A673 (cell line): ENCODE results near the gene DCHS1. TPM values are rescaled to one million over a fixed set of nuclear protein-coding genes. Genes with fewer than 3 reads are reported as not detected.

Experiments used
- BruUV-seq: library from RNA; stranded (reverse); fragments of 400-500 nt; replicated peaks from 2 replicates; lab custom pipeline; 2021; lab: Mats Ljungman, UMichigan
- CTCF ChIA-PET: fragments of 300-600 bp; sonication (Branson Sonifier 250); formaldehyde crosslinking; loops from one replicate; lab custom pipeline; 2022; ENCODE audit warnings: antibody characterized with exemption; lab: Charles Lee
- POLR2A ChIA-PET: fragments of 300-600 bp; sonication (Branson Sonifier 250); formaldehyde crosslinking; loops from one replicate; lab custom pipeline; 2022; ENCODE audit warnings: antibody characterized with exemption; ENCODE audit not compliant: low non-redundant PET; lab: Charles Lee
- DNase-seq: peaks from one replicate; pipeline ENCODE4 v3.0.0-alpha.2; 2015; ENCODE audit warnings: low spot score
- H3K27ac ChIP-seq: fragments of 200-600 bp; sonication (generic); 2 replicates; pipeline ENCODE4 v1.5.1; 2016; ENCODE audit warnings: mixed run types, low read depth, mild to moderate bottlenecking, mixed read lengths, antibody characterized with exemption, low read length; ENCODE audit not compliant: poor library complexity, severe bottlenecking
- H3K27me3 ChIP-seq: fragments of 200-600 bp; sonication (generic); replicated peaks from 2 replicates; pipeline ENCODE4 v1.6.1; 2017; ENCODE audit warnings: mixed run types, low read depth, mild to moderate bottlenecking, mixed read lengths, antibody characterized with exemption, low read length; ENCODE audit not compliant: insufficient read depth, poor library complexity
- H3K36me3 ChIP-seq: fragments of 200-600 bp; sonication (generic); 2 replicates; pipeline ENCODE4 v1.6.1; 2016; ENCODE audit warnings: mixed run types, mild to moderate bottlenecking, mixed read lengths, antibody characterized with exemption, low read length; ENCODE audit not compliant: insufficient read depth, poor library complexity, severe bottlenecking
- H3K4me1 ChIP-seq: fragments of 200-600 bp; sonication (generic); 2 replicates; pipeline ENCODE4 v1.6.1; 2017; ENCODE audit warnings: mixed run types, mild to moderate bottlenecking, mixed read lengths, antibody characterized with exemption, low read length; ENCODE audit not compliant: insufficient read depth, poor library complexity, severe bottlenecking
- H3K4me3 ChIP-seq: fragments of 200-600 bp; sonication (generic); 2 replicates; pipeline ENCODE4 v1.5.1; 2016; ENCODE audit warnings: low read depth, mixed run types, mild to moderate bottlenecking, mixed read lengths, low read length; ENCODE audit not compliant: poor library complexity, severe bottlenecking
- H3K9me3 ChIP-seq: fragments of 200-600 bp; sonication (generic); 2 replicates; pipeline ENCODE4 v1.6.1; 2016; ENCODE audit warnings: mixed run types, low read depth, mild to moderate bottlenecking, mixed read lengths, antibody characterized with exemption, low read length; ENCODE audit not compliant: poor library complexity, severe bottlenecking
- CTCF ChIP-seq: fragments of 300-800, 200-600 bp; sonication (generic); conservative IDR thresholded peaks from 2 replicates; pipeline ENCODE4 v1.5.1; 2017; ENCODE audit warnings: low read depth, mild to moderate bottlenecking, antibody characterized with exemption, low read length, moderate library complexity, mixed read lengths
- EZH2 ChIP-seq: fragments of 200-600 bp; sonication (generic); IDR thresholded peaks from 2 replicates; pipeline ENCODE4 v1.6.1; 2017; ENCODE audit warnings: borderline replicate concordance, low read depth, mild to moderate bottlenecking, mixed read lengths, antibody characterized with exemption, low read length; ENCODE audit not compliant: poor library complexity, severe bottlenecking
- intact Hi-C: fragments of 100-400 bp; cut with micrococcal nuclease; formaldehyde crosslinking; loops from one replicate; pipeline ENCODE4 v1.10.0; 2022; ENCODE audit not compliant: unreplicated experiment
- total RNA-seq: library from RNA; stranded (reverse); gene quantifications from 2 replicates; pipeline ENCODE4 v1.2.3, GENCODE V29; 2021

Gene DCHS1
- total RNA-seq, 1 experiment from 2014 or later = 17.6 TPM

DNA sequence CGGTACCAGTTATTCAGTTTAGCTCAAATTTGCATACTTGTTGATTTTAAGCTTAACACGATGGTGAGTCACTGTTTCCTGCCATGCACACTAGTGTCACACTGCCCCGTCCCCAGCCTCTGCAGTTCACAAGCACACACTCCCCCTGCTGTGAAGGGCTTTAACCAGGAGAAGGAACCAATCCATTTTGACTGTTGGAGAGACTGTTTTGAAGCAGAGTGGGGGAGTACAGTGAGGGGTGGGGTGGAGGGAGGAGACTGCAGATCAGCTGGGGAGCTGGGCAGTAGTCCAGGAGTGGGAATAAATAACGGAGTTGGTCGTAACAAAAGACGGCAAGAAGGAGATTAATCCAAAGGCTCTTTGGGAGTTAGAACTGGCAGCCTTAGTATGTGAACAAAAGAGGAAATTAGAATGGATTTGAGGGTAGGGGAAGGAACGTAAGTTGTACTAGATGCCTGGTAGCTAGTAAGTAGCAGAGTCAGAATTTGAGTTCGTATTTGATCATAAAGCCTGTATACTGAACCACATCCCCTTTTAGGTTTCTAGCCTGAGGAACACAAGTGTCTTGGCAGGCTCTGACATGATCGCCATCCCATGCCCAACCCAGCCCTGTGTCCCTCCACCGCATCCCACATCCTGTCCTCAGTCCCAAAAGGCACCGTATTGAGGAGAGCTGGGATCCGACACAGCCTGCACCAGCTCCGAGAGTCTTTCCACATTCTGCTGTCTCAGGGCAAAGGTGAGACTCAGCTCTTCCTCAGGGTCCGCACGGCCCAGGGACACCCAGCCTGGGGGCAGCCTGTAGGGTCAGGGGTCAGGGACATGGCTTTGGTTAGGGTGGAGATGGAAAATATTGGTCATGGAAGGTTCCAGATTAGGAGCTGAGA lies 37.2 kb downstream of the DCHS1 start:
- POLR2A ChIA-PET = no interaction called here
- DNase-seq = peak; percentile 93
- BruUV-seq = no TSS peak

GRCh38 chr11:6617315-6617781 lies 38.3 kb downstream of the DCHS1 start:
- Histone ChIP-seq H3K27ac (peak overlapping the region; percentile 17), H3K36me3 (no peaks in the 10 kb centered on the region), H3K9me3 (no peaks in the 10 kb centered on the region), H3K4me3 (peak overlapping the region; percentile 65), H3K4me1 (peaks cover 10% of the 10 kb centered on the region), H3K27me3 (no peaks in the 10 kb centered on the region)
- DNase-seq = peak; percentile 67
- intact Hi-C loops = loop anchor here (5.0 to 10.0 kb wide), 2 partner anchors 150 to 233 kb away; no protein-coding TSS in a partner anchor
- TF ChIP-seq EZH2 (no peak), CTCF (no peak)
- ChIA-PET POLR2A (interaction anchor here (0.5 to 0.9 kb wide), 2 partner anchors 272 to 914 kb away, joined by 3 read pairs; no protein-coding TSS in a partner anchor), CTCF (interaction anchor here (0.6 kb wide), 1 partner anchor 66 kb away, joined by 3 read pairs; the partner anchor contains the start of gene MRPL17)
- BruUV-seq = no TSS peak

More for the DNA sequence above, 37.2 kb downstream of the DCHS1 start:
- peak overlapping the region; percentile 65 for H3K4me3 ChIP-seq
- no peaks in the 10 kb centered on the region for H3K9me3 ChIP-seq
- TF ChIP-seq CTCF = no peak
- no peak for TF ChIP-seq EZH2
- H3K27me3 ChIP-seq = no peaks in the 10 kb centered on the region
- intact Hi-C loops = loop anchor here (2.0 to 10.0 kb wide), 3 partner anchors 64 to 234 kb away; partner anchors contain the start of gene MRPL17
- H3K27ac ChIP-seq = peak overlapping the region; percentile 51
- peaks cover 10% of the 10 kb centered on the region for H3K4me1 ChIP-seq
- CTCF ChIA-PET = no interaction called here
- no peaks in the 10 kb centered on the region for H3K36me3 ChIP-seq

GRCh38 chr11:6616596-6617250 lies 38.9 kb downstream of the DCHS1 start:
- H3K4me3 ChIP-seq = no peak overlapping the region
- no TSS peak for BruUV-seq
- peaks cover 10% of the 10 kb centered on the region for H3K4me1 ChIP-seq
- no peak overlapping the region for H3K27ac ChIP-seq
- TF ChIP-seq EZH2 (no peak), CTCF (no peak)
- CTCF ChIA-PET = interaction anchor here (0.6 kb wide), 1 partner anchor 67 kb away, joined by 3 read pairs; the partner anchor contains the start of gene MRPL17
- H3K36me3 ChIP-seq = no peaks in the 10 kb centered on the region
- POLR2A ChIA-PET = interaction anchor here (0.5 to 0.9 kb wide), 2 partner anchors 272 to 914 kb away, joined by 3 read pairs; no protein-coding TSS in a partner anchor
- DNase-seq = no peak
- no peaks in the 10 kb centered on the region for H3K27me3 ChIP-seq
- H3K9me3 ChIP-seq = no peaks in the 10 kb centered on the region
- intact Hi-C loops = loop anchor here (5.0 to 10.0 kb wide), 2 partner anchors 149 to 232 kb away; no protein-coding TSS in a partner anchor
